SK-N-SH (cell line): ENCODE data around the gene ACTG2. TPM values are rescaled to one million over a fixed set of nuclear protein-coding genes. Genes with fewer than 3 reads are reported as not detected.

Experiments used
- CTCF ChIA-PET: fragments of 300-600, 350-600 bp; formaldehyde crosslinking; extraction: SDS; loops from one replicate; lab custom pipeline; 2021; lab: Yijun Ruan, JAX
- POLR2A ChIA-PET: fragments of 350-600 bp; sonication (Branson Sonifier 250); formaldehyde crosslinking; extraction: SDS; loops from one replicate; lab custom pipeline; 2020; ENCODE audit warnings: antibody characterized with exemption, inconsistent platforms; lab: Yijun Ruan, JAX
- DNase-seq: peaks from one replicate; pipeline ENCODE4 v3.0.0; 2012
- H2AFZ ChIP-seq: fragments of 200-600 bp; sonication (generic); 2 replicates; pipeline ENCODE4 v1.8.1; 2016; ENCODE audit warnings: antibody characterized with exemption, mild to moderate bottlenecking, low read depth
- H3F3A ChIP-seq: fragments of 200-600 bp; sonication (generic); replicated peaks from 2 replicates; pipeline ENCODE3; 2016; ENCODE audit warnings: antibody characterized with exemption, mild to moderate bottlenecking; ENCODE audit not compliant: insufficient read depth
- H3K27ac ChIP-seq, 2 experiments: fragments of 200-500 bp in 1 of 2; fragments of 200-600 bp in 1 of 2; sonication (Bioruptor generic) in 1 of 2; sonication (generic), shearing (Covaris generic) in 1 of 2; 2 replicates each; pipeline versions ENCODE4 v1.5.1 to v1.6.1; 2014 to 2016; ENCODE audit warnings: low read depth in 2 of 2, inconsistent platforms in 1 of 2, low read length in 1 of 2, mild to moderate bottlenecking in 1 of 2, mixed read lengths in 1 of 2
- H3K27me3 ChIP-seq: fragments of 200-600 bp; sonication (generic), shearing (Covaris generic); 2 replicates; pipeline ENCODE4 v1.6.1; 2016; ENCODE audit warnings: mixed run types; ENCODE audit not compliant: insufficient read depth
- H3K36me3 ChIP-seq, 2 experiments: fragments of 200-500 bp in 1 of 2; fragments of 200-600 bp in 1 of 2; sonication (Bioruptor generic) in 1 of 2; sonication (generic) in 1 of 2; replicated peaks in 1 of 2; 2 replicates each; pipeline versions ENCODE3 to v1.5.1; 2014 to 2016; ENCODE audit warnings: low read length in 1 of 2, mild to moderate bottlenecking in 1 of 2; ENCODE audit not compliant: insufficient read depth in 2 of 2, control insufficient read depth in 1 of 2
- H3K4me1 ChIP-seq, 2 experiments: fragments of 200-500 bp in 1 of 2; fragments of 200-600 bp in 1 of 2; sonication (Bioruptor generic) in 1 of 2; sonication (generic), shearing (Covaris generic) in 1 of 2; 2 replicates each; pipeline versions ENCODE4 v1.5.1 to v1.6.1; 2014 to 2016; ENCODE audit warnings: low read depth in 1 of 2, low read length in 1 of 2, mixed run types in 1 of 2; ENCODE audit not compliant: insufficient read depth in 2 of 2, control insufficient read depth in 1 of 2
- H3K4me2 ChIP-seq: fragments of 200-600 bp; sonication (generic), shearing (Covaris generic); 2 replicates; pipeline ENCODE4 v1.6.1; 2017; ENCODE audit warnings: mixed run types
- H3K4me3 ChIP-seq, 2 experiments: fragments of 200-500 bp in 1 of 2; fragments of 200-600 bp in 1 of 2; sonication (Bioruptor generic) in 1 of 2; sonication (generic), shearing (Covaris generic) in 1 of 2; 2 replicates each; pipeline versions ENCODE4 v1.5.1 to v1.8.1; 2014 to 2016; ENCODE audit warnings: low read depth in 2 of 2, inconsistent platforms in 1 of 2, low read length in 1 of 2, mild to moderate bottlenecking in 1 of 2, mixed read lengths in 1 of 2, moderate library complexity in 1 of 2
- H3K79me2 ChIP-seq: fragments of 200-600 bp; sonication (generic); 2 replicates; pipeline ENCODE4 v1.8.1; 2017; ENCODE audit warnings: mild to moderate bottlenecking; ENCODE audit not compliant: insufficient read depth
- H3K9ac ChIP-seq: fragments of 200-600 bp; sonication (generic); 2 replicates; pipeline ENCODE4 v1.6.1; 2017; ENCODE audit warnings: mixed run types
- H3K9me2 ChIP-seq: fragments of 200-600 bp; sonication (generic); 2 replicates; pipeline ENCODE4 v1.6.1; 2017; ENCODE audit warnings: mixed run types
- H3K9me3 ChIP-seq: fragments of 200-600 bp; sonication (generic); 2 replicates; pipeline ENCODE4 v1.6.1; 2017; ENCODE audit warnings: mixed run types, mild to moderate bottlenecking, moderate library complexity
- H4K20me1 ChIP-seq: fragments of 200-600 bp; sonication (generic); 2 replicates; pipeline ENCODE4 v1.6.1; 2017; ENCODE audit warnings: mild to moderate bottlenecking, mixed run types; ENCODE audit not compliant: insufficient read depth
- CHD2 ChIP-seq: fragments of 150-350 bp; IDR thresholded peaks from 2 replicates; pipeline ENCODE4 v1.6.1; 2018; ENCODE audit warnings: low read length; ENCODE audit not compliant: partially characterized antibody
- EZH2phosphoT487 ChIP-seq: fragments of 200-600 bp; sonication (generic); IDR thresholded peaks from 2 replicates; pipeline ENCODE4 v1.6.1; 2017; ENCODE audit warnings: low read depth, mixed run types, mild to moderate bottlenecking, antibody characterized with exemption, moderate library complexity, borderline replicate concordance
- FOSL2 ChIP-seq: IDR thresholded peaks from 2 replicates; pipeline ENCODE4 v1.4.0; 2012; ENCODE audit warnings: low read depth, mild to moderate bottlenecking, moderate library complexity, borderline replicate concordance
- GATA2 ChIP-seq: sonication (generic); formaldehyde crosslinking; IDR thresholded peaks from 2 replicates; pipeline ENCODE4 v1.5.0; 2020; ENCODE audit warnings: mild to moderate bottlenecking, missing genetic modification reagents
- IRF3 ChIP-seq: fragments of 150-350 bp; IDR thresholded peaks from 2 replicates; pipeline ENCODE4 v1.6.1; 2016; ENCODE audit warnings: mild to moderate bottlenecking, low read depth, low read length
- JUND ChIP-seq: IDR thresholded peaks from 2 replicates; pipeline ENCODE4 v1.4.0; 2012
- MAX ChIP-seq: IDR thresholded peaks from 2 replicates; pipeline ENCODE4 v1.4.0; 2012; ENCODE audit warnings: low read depth
- NFIC ChIP-seq: IDR thresholded peaks from 2 replicates; pipeline ENCODE4 v1.4.0; 2012; ENCODE audit warnings: borderline replicate concordance
- NRF1 ChIP-seq: IDR thresholded peaks from 2 replicates; pipeline ENCODE4 v1.6.1; 2012; ENCODE audit warnings: low read depth, mild to moderate bottlenecking, low read length
- RAD21 ChIP-seq: IDR thresholded peaks from 2 replicates; pipeline ENCODE4 v1.6.1; 2012; ENCODE audit warnings: mild to moderate bottlenecking, low read length
- REST ChIP-seq: IDR thresholded peaks from 2 replicates; pipeline ENCODE4 v1.6.1; 2012; ENCODE audit warnings: mild to moderate bottlenecking, low read depth, low read length, moderate library complexity
- RFX5 ChIP-seq: IDR thresholded peaks from 2 replicates; pipeline ENCODE4 v1.6.1; 2012; ENCODE audit warnings: mild to moderate bottlenecking, improper control_type of control experiment, low read length
- RXRA ChIP-seq: IDR thresholded peaks from 2 replicates; pipeline ENCODE4 v1.4.0; 2012; ENCODE audit warnings: low read depth, mild to moderate bottlenecking, borderline replicate concordance
- TAF1 ChIP-seq: IDR thresholded peaks from 2 replicates; pipeline ENCODE4 v1.6.1; 2012; ENCODE audit warnings: low read depth, mild to moderate bottlenecking, low read length, moderate library complexity, borderline replicate concordance
- USF2 ChIP-seq: fragments of 150-350 bp; IDR thresholded peaks from 2 replicates; pipeline ENCODE4 v1.6.1; 2017; ENCODE audit warnings: antibody characterized with exemption, low read length, low read depth, borderline replicate concordance
- WGBS: methylation state at CpG from one replicate; pipeline ENCODE4 v1.1.6; 2017; ENCODE audit warnings: low lambda C conversion rate; 5-methylcytosine and 5-hydroxymethylcytosine counted together
- polyA plus RNA-seq, 3 experiments: library from polyadenylated mRNA; depleted of rRNA; stranded (reverse); fragments of >200 nt; gene quantifications; 2 replicates each; pipeline ENCODE4 v1.2.3, GENCODE V29; 2012

Gene ACTG2
- polyA plus RNA-seq, 1 of the 3 experiments (the other 2 are of a cell fraction) = 0.25 TPM

GRCh38 chr2:73894475-73894850 lies 1.7 kb downstream of the ACTG2 start:
- Histone ChIP-seq H3F3A (no peaks in the 10 kb centered on the region), H3K27me3 (no peaks in the 10 kb centered on the region; the same call in 1 of the 2 replicates), H3K9me2 (no peaks in the 10 kb centered on the region), H3K4me2 (no peak overlapping the region), H4K20me1 (no peaks in the 10 kb centered on the region), H3K27ac (no peak overlapping the region), H3K4me3 (no peak overlapping the region), H3K9ac (no peak overlapping the region), H3K36me3 (no peaks in the 10 kb centered on the region), H2AFZ (no peak overlapping the region), H3K79me2 (no peaks in the 10 kb centered on the region), H3K4me1 (no peaks in the 10 kb centered on the region), H3K9me3 (no peaks in the 10 kb centered on the region)
- CTCF ChIA-PET = no interaction called here
- WGBS = 94% methylated on average over 2 of the region's 2 CpGs
- TF ChIP-seq USF2 (no peak), REST (no peak), CHD2 (no peak), JUND (no peak), TAF1 (no peak), GATA2 (CRISPR knock-in tag) (no peak), IRF3 (no peak), NFIC (no peak), EZH2phosphoT487 (no peak), FOSL2 (no peak), MAX (no peak), RFX5 (no peak), RAD21 (no peak), RXRA (no peak), NRF1 (no peak)
- POLR2A ChIA-PET = no interaction called here
- no peak for DNase-seq
